HL-60 (cell line): Measurements from ENCODE around the gene ZFAND3.

Source experiments
- DNase-seq, 2 experiments: peaks; one replicate each; pipeline ENCODE4 v3.0.0-alpha.2; 2010 to 2020; ENCODE audit warnings: low read depth in 1 of 2, low spot score in 1 of 2
- H3K27ac ChIP-seq: fragments of 250-450 bp; sonication (Bioruptor Pico); replicated peaks from 2 replicates; pipeline ENCODE4 v1.5.1; 2020; ENCODE audit warnings: mild to moderate bottlenecking, moderate library complexity
- H3K27me3 ChIP-seq: fragments of 250-450 bp; sonication (Bioruptor Pico); 2 replicates; pipeline ENCODE4 v1.5.1; 2021; ENCODE audit warnings: mild to moderate bottlenecking, moderate library complexity; ENCODE audit not compliant: insufficient read depth, poor library complexity, severe bottlenecking
- H3K4me3 ChIP-seq: replicated peaks from 2 replicates; pipeline ENCODE4 v1.5.1; 2011; ENCODE audit warnings: mild to moderate bottlenecking, control low read depth, low read length; ENCODE audit not compliant: insufficient read depth
- GABPA ChIP-seq: IDR thresholded peaks from 2 replicates; pipeline ENCODE4 v1.6.1; 2012; ENCODE audit warnings: low read depth
- POLR2AphosphoS5 ChIP-seq: IDR thresholded peaks from 2 replicates; pipeline ENCODE4 v1.6.1; 2012; ENCODE audit warnings: low read depth
- SPI1 ChIP-seq: IDR thresholded peaks from 2 replicates; pipeline ENCODE4 v1.6.1; 2012; ENCODE audit warnings: low read depth, mild to moderate bottlenecking, borderline replicate concordance
- TF ChIP-seq, protein P1 (sequence below): IDR thresholded peaks from 2 replicates; pipeline ENCODE4 v1.6.1; 2012; ENCODE audit warnings: low read depth; ENCODE audit not compliant: insufficient replicate concordance
- TF ChIP-seq, protein P2 (sequence below): IDR thresholded peaks from one replicate; pipeline ENCODE4 v1.5.1; 2011; ENCODE audit warnings: low read length, control low read depth, inconsistent platforms; ENCODE audit not compliant: insufficient read depth

Gene ZFAND3

DNA sequence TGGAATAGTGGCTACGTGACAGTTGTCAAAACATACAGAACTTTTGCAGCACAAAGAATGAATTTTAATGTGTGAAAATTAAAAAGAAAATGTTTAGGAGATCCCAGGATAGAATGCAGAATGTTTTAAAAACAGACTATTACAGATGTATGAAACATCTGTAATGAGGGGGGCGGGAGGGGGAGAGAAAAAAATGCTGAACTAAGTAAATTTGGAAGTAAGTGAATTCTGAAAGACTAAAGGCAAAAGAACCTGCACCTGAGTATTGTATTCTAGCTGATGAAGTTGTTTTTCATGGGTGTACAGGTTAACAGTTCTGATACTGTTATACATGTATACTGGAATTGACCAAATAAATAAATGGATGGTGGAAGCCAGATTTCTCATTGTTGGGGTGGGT lies 178.8 kb downstream of the ZFAND3 start:
- TF ChIP-seq, protein P1, sequence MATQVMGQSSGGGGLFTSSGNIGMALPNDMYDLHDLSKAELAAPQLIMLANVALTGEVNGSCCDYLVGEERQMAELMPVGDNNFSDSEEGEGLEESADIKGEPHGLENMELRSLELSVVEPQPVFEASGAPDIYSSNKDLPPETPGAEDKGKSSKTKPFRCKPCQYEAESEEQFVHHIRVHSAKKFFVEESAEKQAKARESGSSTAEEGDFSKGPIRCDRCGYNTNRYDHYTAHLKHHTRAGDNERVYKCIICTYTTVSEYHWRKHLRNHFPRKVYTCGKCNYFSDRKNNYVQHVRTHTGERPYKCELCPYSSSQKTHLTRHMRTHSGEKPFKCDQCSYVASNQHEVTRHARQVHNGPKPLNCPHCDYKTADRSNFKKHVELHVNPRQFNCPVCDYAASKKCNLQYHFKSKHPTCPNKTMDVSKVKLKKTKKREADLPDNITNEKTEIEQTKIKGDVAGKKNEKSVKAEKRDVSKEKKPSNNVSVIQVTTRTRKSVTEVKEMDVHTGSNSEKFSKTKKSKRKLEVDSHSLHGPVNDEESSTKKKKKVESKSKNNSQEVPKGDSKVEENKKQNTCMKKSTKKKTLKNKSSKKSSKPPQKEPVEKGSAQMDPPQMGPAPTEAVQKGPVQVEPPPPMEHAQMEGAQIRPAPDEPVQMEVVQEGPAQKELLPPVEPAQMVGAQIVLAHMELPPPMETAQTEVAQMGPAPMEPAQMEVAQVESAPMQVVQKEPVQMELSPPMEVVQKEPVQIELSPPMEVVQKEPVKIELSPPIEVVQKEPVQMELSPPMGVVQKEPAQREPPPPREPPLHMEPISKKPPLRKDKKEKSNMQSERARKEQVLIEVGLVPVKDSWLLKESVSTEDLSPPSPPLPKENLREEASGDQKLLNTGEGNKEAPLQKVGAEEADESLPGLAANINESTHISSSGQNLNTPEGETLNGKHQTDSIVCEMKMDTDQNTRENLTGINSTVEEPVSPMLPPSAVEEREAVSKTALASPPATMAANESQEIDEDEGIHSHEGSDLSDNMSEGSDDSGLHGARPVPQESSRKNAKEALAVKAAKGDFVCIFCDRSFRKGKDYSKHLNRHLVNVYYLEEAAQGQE: no peak
- TF ChIP-seq GABPA: no peak
- TF ChIP-seq, protein P2, sequence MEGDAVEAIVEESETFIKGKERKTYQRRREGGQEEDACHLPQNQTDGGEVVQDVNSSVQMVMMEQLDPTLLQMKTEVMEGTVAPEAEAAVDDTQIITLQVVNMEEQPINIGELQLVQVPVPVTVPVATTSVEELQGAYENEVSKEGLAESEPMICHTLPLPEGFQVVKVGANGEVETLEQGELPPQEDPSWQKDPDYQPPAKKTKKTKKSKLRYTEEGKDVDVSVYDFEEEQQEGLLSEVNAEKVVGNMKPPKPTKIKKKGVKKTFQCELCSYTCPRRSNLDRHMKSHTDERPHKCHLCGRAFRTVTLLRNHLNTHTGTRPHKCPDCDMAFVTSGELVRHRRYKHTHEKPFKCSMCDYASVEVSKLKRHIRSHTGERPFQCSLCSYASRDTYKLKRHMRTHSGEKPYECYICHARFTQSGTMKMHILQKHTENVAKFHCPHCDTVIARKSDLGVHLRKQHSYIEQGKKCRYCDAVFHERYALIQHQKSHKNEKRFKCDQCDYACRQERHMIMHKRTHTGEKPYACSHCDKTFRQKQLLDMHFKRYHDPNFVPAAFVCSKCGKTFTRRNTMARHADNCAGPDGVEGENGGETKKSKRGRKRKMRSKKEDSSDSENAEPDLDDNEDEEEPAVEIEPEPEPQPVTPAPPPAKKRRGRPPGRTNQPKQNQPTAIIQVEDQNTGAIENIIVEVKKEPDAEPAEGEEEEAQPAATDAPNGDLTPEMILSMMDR: no peak
- no peak for TF ChIP-seq SPI1
- TF ChIP-seq POLR2AphosphoS5: no peak
- no peaks in the 10 kb centered on the region for H3K27me3 ChIP-seq

DNA sequence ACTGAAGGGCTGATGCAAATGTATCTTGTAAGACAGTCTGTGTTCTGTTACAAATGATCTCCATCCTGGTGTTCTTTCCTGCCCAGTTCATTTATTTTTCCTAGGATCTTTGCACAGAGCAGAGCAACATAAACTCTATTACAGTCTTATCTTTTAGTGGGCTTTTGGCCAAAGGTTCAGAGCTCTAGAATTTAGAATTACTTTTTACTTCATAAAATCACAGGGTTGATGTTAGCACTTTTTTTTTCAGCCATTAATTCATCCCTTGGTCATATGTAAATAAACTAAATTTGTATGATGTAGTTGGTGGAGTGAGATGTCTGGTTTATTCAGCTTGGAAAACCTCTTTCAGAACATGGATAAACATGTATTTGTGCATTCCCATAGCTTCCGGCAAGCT lies 181.9 kb downstream of the ZFAND3 start:
- no peak for DNase-seq
- H3K27me3 ChIP-seq: no peaks in the 10 kb centered on the region
- H3K27ac ChIP-seq: no peak overlapping the region
- TF ChIP-seq POLR2AphosphoS5 (no peak), SPI1 (no peak), GABPA (no peak)
- TF ChIP-seq, protein P2: no peak
- no peak overlapping the region for H3K4me3 ChIP-seq

More for the DNA sequence above, 178.8 kb downstream of the ZFAND3 start:
- no peak overlapping the region for H3K4me3 ChIP-seq
- H3K27ac ChIP-seq: no peak overlapping the region
- no peak for DNase-seq

DNA sequence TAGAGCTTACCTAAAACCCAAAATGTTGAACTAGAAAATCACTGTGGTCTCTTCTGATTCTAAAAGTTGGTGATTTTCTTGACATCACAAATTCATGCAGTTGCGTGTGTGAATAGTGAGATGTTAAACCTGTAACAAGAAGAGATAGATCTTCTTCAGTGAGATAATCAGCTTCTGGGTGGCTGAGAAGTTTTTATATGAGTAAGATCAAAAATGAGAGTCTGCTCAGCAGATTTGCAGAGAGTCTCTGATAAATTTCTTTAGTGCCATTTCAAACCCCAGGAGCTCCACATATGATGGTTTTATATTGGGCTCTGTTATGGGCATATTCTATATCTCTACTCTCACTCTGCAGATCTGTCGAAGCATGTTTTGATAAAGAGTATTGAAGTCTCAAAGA lies 185.4 kb downstream of the ZFAND3 start:
- Histone ChIP-seq H3K27ac (no peak overlapping the region), H3K4me3 (no peak overlapping the region), H3K27me3 (no peaks in the 10 kb centered on the region)
- DNase-seq: no peak
- TF ChIP-seq GABPA (no peak), SPI1 (no peak), POLR2AphosphoS5 (no peak)
- TF ChIP-seq, protein P2: no peak
- TF ChIP-seq, protein P1: no peak

DNA sequence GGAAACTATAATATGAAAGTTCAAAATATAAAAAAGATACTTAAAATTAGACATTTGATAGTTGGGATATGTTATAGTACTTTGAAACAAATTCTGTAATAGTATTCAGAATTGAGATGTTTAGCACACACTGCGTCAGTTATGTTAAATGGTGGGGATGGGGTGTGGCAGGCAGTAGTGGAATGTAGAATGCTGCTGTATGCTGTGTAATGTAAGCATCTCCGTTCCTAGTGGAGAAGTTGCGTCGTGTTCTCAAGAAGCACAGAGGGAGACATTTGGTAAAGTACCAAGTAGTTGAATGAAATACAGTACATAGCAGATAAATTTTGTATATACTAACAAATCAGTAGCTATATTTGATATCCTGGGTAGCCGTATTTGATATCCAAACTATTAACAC lies 192.4 kb downstream of the ZFAND3 start:
- TF ChIP-seq, protein P2: no peak
- no peak for TF ChIP-seq SPI1
- TF ChIP-seq, protein P1: no peak
- TF ChIP-seq POLR2AphosphoS5: no peak
- TF ChIP-seq GABPA: no peak
- Histone ChIP-seq H3K27me3 (no peaks in the 10 kb centered on the region), H3K4me3 (no peak overlapping the region), H3K27ac (no peak overlapping the region)
- no peak for DNase-seq
